Melanocyte of skin (primary cell): ENCODE measurements around the gene RGS7BP. TPM values are rescaled to one million over a fixed set of nuclear protein-coding genes. Genes with fewer than 3 reads are reported as not detected.

Experiments
- small RNA-seq, 2 donors: library from RNA; depleted of rRNA; stranded (forward); fragments of <200 nt; gene quantifications; one replicate each; pipeline ENCODE3, GENCODE V24; 2012
- total RNA-seq, 2 donors: library from RNA; depleted of rRNA; stranded (reverse); fragments of >200 nt; gene quantifications; 2 replicates each; pipeline ENCODE4 v1.2.3, GENCODE V29; 2012

Gene RGS7BP
- total RNA-seq = not detected

GRCh38 chr5:64505769-64506566 lies at the start of gene RGS7BP:
RGS7BP (plus strand) TSS chr5:64506015; CDS start chr5:64506625, 610 bp downstream.

Small RNA genes within 50 kb of the gene (small RNA-seq; reads per million reads assigned to genes)
- 0 to 0.06 reads per million in 2 donors for gene RN7SL169P
- 0 reads per million in 2 donors for gene RNU6-294P

Other genes starting within 250 kb of the RGS7BP start
- gene SHISAL2B, start 184.5 kb downstream of the RGS7BP start, total RNA-seq = not detected